Lower leg skin (tissue), 3 donors: ENCODE measurements around the gene TSPEAR.

Experiments
- CTCF ChIP-seq, 3 donors: fragments of 450-650 bp; IDR thresholded peaks; one replicate each; pipeline ENCODE4 v1.5.1; 2016; ENCODE audit warnings: antibody characterized with exemption in 3 of 3, mild to moderate bottlenecking in 3 of 3, moderate library complexity in 2 of 3
- POLR2A ChIP-seq, 2 donors: fragments of 450-650 bp; IDR thresholded peaks; one replicate each; pipeline ENCODE4 v1.6.1; 2016 to 2017; ENCODE audit warnings: antibody characterized with exemption in 2 of 2, mild to moderate bottlenecking in 1 of 2, moderate library complexity in 1 of 2

GRCh38 chr21:44466996-44467858 lies 244.1 kb downstream of the TSPEAR start:
- TF ChIP-seq CTCF (IDR thresholded peaks at IDR 0.05) (no peak), POLR2A (IDR thresholded peaks at IDR 0.05) (no peak)
